ENCODE results near the gene AJAP1.

AJAP1 gene

DNA sequence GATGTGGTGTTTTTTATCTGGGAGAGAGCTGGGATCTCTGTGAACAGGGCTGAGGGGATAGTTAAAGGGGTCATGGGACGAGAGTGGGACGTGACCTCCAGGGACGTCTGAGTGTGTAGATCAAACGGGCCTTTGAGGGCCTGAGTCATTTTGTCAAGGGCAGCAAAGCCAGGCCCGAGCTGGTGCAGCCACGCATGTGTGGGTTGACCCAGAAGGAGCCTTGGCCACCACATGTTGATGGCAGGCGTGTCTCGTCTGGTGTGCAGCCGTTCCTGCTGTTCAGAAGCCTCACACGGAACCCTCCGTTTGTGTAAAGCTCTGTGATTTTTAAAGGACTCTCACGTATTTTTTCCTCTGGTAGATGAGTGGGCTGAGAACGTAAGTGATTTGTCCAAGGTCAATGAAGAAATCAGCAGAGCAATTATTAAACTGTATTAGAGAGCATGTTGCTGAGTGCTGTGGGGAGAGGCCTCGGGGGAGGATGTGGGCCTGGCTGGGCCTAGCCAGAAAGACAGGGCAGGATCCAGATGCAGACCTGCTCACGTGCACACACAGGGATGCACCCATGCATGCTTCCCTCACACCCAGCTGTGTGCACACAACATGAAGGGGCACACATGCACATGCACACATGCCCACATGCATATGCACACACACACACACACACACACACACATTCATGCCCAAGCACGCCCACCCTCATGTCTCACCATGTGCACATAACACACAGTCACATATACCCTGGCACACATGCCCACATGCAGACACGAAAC, 89.8 kb downstream of the AJAP1 start:
- no peak for DNase-seq

DNA sequence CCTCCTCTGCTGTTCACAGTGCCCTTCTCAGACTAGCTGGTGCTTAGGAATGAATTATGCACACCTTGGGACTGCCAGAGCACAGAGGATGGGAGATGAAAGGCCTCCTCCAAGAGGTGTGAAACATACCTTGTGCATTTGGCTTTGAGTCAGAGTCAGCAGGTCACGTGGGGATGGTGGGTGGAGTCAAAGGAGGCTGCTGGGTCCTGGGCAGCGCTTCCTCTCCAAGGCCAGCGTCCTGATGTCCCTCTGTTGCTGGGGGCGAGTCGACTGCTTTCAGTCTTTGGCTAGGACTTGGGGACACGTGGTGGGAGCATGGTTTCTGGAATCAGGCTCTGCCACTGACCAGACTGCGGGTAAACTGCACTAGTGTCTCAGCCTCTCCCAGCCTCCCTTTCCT, 91.2 kb downstream of the AJAP1 start:
- no peak for DNase-seq

DNA sequence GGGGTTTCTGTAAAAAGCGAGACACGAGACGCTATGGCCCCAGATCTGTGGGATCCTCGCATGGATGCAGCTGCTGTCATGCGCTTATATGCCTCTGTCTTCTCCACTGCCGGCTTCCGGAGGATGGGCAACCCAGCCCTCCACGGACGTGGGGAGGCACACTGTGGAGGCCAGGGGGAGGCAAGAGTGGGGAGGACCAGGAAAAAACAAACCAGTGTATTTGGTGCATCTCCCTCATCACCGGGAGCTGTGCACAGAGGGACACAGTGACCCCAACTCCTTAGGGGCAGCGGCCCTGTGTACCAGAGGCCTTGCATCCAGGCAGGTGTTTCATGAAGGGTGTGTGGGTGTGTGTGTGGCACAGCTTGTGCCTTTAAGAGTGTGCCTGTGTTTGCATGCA, 95.0 kb downstream of the AJAP1 start:
- no peak for DNase-seq

DNA sequence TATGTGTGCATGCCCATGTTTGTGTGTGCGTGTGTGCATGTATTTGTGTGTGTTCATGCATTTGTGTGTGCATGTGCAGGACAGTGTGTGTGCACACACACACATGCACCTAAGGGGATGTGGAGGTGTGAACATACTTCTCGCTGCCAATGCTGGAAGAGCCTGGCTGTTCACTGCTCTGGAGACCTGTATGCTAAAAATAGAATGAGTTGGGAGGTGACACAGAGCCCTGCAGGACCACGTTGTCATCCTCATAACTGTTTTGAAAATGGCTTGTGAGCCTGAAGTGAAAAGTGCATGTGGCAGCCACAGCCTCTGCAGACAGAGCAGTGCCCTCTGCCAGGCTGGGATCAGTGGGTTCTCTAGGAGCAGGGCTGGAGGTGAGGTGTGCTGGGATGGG, 95.8 kb downstream of the AJAP1 start:
- DNase-seq, result no peak

DNA sequence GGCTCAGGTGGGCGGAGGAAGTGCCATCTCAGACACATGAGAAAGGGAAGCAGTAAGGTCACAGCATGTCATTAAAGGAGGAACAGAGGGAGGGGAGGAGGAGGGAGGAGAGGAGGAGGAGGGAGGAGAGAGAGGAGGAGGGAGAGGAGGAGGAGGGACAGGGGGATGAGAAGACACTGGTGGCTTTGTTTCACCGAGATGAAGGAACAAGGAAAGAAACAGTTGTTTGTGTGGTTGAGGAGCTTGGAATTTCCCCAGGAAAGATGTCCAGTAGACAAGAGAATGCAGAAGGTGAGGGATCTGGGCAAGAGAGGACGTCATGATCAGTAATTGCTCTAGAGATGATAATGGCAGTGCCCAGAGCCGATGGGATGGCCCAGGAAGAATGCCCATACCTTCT, 97.7 kb downstream of the AJAP1 start:
- no peak for DNase-seq

DNA sequence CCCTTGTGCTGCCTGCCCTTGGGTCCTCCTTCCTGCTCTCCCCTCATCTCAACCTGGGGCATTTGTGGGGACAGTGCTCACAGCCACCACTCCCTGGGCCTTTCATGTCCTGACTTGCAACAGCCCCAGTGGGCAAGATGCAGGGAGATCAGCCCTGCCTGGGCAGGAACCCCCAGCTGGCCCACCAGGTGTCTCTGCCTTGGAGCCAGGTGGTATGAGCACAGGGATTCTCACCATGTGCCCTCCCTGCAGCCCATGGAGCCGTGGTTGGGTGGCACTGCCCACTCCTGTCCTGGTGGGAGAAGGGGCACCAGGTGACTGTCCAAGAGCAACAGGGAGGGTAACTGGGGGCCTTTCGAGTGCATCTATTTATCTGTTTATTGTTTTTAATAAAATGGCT, 100.4 kb downstream of the AJAP1 start:
- no peak for DNase-seq

DNA sequence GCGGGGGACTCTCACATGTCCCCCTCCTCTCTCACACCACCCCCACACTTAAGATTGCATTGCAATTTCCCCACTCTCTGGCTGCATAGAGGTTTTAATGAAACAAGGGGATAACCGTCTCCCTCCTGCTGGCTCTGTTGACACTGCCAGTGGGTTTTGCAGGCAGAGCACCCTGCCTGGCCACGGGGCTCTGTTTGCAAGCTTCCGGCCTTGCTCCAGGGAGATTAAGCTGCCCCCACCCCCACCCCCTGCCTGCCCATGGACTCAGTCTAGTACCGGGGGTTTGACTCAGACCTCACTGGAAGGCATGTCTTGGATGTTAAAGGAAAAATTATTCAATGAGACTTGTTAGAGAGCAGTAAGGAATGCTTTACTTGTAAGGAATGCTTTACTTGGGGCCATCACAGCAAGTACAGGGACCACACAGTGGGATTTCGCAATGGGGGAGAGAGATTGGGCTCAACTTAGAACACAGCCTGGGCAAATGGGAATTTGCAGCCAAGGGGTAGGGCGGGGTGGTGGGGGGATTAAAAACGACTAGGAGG, 101.0 kb downstream of the AJAP1 start:
- no peak for DNase-seq

DNA sequence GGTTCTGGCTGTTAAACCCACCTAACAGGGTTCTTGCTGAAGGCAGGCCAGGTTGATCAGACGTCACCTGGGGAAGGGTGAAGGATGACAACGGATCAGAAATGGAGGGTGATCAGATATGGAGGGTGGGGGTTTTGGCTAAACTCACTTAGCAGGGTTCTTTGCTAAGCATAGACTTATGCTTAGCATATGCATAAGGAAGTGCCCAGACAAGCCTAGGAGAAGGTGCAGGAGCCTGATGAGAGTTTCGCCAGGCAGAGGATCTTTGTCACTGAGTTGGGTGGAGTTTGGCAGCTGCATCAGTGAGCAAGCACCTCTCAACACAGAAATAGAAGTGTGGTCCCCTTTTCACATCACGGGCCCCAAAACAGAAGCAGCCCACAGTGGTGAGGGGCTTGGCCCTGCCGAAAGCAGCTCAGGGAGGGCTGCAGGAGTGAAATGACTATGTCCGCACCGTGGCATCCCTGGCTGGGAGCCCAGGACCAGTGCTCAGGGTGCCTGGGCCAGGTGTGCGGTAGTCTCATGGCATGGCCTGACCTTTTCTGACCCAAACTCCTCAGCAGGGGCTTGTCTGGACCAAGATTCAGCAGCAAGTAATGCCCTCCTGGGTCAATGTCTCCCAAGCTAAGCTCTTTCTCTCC, 101.6 kb downstream of the AJAP1 start:
- no peak for DNase-seq

DNA sequence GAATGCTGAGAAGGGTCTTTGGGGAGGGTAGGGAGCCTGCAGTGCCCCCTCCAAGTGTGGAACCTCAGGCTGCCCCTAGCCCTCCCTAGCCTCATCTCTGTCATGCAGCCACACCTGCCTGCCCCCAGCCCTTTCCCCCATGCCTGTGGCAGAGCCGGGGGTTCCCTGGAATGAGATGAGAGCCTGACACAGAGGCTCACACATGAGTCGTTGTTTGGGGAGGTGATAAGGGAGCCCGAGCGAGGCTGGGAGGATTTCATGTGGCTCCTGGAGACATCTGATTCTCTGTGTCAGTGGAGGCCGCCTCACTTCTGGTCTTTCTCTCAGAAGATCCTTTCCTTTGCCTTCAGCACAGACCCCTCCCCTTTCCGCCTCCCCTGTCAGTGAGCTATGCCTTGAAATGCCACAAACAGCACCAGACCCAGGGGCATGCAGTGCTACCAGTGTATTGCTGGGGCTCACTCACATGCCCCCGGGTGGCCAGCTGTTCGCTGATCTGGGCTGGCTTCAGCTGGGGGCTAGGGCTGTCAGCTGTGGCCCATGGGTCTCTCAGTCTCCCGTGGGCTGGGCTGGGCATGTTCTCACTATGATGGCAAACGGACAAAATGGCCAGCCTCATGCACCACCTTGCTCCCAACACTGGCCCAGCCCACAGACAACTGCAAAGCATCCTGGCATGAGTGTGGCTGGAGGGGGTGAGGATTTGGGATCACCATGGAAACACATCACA, 102.6 kb downstream of the AJAP1 start:
- DNase-seq, result no peak

DNA sequence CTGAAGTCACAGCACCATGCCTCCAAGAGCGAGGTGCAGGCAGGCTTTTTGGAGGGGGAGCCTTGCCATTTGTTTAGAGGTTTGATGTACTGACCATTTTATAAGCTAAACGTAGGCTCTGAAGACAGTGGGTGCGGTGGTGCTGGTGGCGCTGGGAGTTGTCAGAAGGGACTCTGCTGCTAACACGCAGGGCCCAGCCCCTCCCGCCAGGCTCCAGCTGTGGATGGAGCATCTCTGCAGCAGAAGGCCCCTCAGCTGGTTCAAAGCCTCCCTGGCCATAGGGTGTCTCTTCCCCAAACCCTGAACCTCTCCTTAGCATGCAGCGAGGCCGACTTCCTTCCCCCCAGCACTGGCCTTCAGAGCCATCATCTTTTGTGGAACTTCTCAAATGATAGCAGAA, 105.3 kb downstream of the AJAP1 start:
- DNase-seq, result no peak

DNA sequence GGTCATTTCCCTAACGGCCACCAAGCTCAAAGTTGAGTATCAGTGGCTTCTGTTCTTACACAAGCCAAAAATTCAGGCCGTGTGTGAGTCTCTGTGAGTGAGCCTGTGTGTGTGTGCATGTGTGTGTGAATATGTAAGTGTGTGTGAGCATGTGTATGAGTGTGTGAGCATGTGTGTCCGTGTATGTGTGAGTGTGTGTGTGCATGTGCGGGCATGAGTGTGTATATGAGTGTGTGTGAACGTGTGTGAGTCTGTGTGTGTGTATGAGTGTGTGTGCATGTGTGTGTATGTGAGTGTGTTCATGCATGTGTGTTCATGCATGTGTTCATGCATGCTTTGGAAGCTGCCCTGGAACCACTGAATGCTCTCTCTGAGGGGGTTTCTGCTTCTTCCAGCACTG, 105.7 kb downstream of the AJAP1 start:
- no peak for DNase-seq

DNA sequence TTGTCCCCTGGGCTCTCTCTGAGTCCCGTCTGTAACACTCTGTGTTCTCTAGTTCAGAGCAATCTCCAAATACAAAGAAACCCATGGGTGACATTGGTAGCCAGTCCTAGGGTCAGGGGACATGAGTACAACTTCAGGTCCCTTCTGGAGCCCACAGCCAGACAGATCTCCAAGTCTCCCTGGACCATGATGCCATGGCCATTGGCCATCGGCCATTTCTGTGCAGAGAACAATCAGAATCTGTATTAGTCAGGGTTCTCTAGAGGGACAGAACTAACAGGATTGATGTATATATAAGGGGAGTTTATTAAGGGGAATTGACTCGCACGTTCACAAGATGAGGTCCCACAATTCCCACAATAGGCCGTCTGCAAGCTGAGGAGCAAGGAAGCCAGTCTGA, 106.9 kb downstream of the AJAP1 start:
- no peak for DNase-seq

DNA sequence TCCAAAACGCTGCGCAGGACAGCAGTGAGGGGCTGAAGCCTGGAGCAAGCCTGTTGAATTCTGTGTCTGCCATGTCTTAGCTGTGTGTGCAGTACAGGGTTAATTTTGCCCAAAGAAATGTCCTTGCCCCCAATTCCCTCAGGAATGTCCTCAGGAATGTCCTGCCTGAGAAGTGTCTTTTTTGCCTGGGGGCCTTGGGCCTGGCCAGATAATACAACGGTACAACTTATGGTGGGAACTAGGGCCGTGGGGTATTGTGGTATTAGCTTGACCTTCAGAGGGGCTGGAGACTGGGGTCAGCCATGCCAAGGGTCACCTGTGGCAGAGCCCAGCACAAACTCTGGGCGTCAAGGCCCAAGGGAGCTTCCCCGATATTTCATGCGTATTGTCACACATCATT, 107.7 kb downstream of the AJAP1 start:
- DNase-seq, result no peak

DNA sequence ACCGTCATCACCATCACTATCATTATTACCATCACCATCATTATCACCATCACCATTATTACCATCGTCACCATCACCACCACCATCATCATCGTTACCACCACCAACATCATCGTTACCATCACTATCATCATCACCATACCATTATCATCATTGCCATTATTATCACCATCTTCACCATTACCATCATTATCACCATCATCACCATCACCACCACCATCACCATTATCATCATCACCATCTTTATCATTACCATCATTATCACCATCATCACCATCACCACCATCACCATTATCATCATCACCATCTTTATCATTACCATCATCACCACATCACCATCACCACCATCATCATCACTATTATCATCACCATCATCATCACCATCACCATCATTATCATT, 112.9 kb downstream of the AJAP1 start:
- no peak for DNase-seq

DNA sequence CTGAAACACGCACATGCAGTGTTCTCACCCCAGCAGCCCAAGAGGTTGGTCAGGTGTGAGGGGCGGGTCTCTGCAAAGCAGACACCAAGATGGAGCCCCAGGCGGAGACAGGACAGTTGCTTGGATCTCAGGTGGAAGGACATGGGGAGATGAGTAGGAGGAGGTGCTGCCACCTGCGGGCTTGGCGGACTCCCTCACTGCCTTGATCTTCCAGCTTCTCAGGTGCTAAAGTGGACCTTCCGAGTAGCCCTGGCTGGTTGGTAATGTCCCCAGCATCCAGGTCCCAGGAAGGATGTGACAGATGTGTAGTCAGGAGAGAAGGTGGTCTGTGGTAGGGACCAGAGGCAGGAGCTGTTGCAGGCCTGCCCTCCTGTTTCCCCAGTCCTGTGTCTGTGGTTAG, 114.1 kb downstream of the AJAP1 start:
- DNase-seq, result no peak

DNA sequence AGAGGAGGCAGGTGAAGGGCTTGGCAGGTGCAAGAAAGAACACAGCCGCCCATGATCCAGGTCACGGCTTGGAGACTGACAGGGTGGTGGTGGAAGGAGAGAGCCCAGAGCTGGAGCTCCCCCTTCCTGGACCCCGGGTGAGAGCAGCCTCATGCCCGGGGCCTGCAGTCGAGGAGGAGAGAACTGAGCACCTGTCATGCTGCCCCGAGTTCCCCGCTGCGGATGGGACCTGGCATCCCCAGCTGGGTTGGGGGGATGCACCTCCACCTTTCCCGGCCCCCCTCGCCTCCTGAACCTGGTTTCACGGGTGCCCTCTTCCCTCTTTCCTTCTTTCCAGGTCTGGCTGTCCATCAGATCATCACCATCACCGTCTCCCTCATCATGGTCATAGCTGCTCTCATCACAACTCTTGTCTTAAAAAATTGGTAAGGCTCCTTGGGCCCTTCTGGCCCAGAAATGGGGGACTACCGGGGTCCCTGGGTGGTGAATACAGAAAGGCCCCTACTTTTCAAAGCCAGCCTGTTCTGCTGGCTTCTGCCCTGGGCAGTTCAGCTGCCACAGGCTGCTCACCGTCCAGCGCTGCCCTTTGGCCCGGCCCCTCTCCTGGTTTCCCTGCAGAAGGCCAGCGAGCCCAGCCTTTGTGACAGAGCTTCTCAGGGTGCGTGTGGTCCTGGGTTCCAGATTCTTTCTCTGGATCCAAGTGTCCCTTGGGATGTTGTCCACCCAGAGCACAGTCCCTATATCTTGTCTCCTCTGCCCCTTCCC, 115.3 kb downstream of the AJAP1 start:
- no peak for DNase-seq

DNA sequence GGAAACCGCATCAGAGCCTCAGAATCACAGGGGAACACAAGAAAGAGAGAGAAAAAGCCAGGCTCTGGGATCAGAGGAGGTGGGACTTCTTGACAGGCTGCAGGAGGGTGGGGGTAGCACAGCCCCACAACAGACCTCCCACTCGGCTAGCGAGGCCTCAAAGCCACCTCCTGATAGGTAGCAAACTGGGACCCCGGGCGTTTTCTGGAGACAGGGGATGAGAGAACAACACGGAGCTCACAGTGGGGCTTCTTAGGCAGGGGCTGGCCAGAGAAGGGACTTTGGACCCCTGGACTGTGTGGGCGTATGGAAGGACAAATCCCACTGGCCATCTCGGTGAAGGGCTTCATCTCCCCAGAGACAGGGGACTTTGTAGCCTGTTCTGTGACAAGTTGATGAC, 116.3 kb downstream of the AJAP1 start:
- DNase-seq, result no peak

DNA sequence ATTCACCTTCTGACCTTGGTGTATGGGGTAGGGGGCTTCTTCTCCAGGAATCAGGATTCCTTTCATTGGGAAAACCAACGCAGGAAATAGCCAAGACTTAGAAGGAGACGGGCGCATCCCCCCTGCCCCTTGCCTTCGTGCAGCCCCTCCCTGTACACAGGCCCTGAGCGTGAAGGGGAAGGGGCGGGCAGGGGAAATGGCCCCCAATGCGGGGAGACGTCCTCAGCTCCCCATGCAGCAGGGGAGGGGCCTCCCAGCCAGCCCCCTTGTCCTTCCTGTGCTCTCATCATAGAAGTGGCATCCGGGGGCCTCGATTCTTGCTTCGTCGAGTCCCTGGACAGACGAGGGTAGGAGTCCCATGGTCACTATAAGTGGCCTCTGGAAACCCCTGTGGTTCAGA, 116.9 kb downstream of the AJAP1 start:
- no peak for DNase-seq

DNA sequence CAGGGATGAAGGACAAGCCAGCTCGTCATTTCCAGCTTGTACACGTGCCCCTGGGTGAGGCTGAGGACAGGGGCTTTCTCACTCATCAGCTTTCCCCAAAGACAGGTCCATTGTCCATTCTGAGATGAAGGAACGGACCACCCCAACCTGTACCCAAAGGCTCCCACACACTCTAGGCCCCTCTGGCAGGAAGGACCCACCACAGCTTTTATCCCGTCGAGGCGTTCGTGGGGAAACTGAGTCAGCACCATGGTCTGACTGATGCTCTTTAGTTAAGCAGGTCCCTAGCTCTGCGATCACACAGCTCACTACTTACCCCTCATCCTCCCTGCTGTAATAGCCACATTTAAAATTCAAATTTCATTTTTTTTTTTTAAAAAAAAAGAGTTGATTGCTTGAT, 117.3 kb downstream of the AJAP1 start:
- no peak for DNase-seq

DNA sequence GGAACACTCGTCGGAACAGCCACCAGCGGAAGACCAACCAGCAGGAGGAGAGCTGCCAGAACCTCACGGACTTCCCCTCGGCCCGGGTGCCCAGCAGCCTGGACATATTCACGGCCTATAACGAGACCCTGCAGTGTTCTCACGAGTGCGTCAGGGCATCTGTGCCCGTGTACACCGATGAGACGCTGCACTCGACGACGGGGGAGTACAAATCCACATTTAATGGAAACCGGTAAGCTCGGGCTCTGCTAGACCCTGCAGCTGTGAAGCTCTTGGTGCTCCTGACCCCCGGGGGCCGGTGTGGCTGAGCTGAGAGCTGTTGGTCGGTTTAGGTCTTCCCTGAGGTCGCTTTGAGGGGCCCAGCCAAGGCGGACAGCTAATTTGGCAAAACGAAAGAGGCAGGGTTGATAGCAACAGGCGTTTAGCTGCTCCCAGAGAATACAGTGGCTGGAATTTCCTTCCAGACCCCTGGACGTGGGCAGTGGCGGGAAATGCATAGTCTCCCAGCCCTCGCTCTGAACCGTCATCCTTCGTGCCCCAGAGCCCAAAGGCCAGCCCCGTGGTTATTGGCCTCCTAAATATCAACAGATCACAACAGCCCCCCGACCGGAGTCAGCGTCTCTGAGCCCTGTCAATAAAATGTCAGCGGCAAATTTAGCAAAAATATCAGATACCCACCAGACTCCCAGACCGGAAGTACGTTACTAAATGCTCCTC, 118.0 kb downstream of the AJAP1 start:
- DNase-seq, result no peak

DNA sequence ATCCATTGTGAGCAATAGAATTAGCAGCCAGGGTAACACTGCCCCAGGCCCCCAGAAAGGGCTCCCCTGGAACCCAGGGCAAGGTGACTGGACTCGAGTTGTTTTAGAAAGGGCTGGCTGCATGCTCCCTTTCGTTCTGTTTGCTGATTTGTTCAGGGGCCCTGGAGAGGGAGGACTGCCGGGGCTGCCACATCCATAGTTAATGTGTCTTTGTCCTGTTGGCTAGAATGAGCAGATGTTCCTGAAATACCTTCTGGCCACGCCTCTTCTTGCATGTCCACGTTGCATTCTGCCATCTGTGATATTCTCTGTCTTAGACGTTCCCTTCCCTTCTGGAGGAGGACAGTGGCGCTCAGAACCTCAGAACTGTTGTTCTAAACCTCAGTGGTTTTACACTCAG, 118.8 kb downstream of the AJAP1 start:
- DNase-seq, result no peak

DNA sequence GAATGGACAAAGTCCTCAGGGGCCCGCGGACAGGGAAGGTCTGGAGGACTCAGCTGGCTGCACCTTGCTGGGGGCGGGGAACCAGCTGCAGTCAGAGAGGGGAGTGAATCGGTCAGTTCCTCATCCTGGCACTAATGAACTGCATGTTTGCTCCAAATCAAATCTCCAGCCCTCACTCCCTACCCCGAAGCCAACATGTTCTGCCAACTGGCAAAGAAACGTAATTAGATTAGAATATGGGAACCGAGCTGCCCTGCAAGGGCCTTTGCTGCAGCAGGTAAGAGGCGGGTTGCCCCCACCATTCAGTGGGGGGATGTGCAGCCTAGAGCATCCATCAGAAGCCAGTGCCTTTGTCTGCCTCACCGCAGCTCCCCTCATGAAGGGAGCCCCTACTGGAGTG, 121.1 kb downstream of the AJAP1 start:
- DNase-seq, result no peak

DNA sequence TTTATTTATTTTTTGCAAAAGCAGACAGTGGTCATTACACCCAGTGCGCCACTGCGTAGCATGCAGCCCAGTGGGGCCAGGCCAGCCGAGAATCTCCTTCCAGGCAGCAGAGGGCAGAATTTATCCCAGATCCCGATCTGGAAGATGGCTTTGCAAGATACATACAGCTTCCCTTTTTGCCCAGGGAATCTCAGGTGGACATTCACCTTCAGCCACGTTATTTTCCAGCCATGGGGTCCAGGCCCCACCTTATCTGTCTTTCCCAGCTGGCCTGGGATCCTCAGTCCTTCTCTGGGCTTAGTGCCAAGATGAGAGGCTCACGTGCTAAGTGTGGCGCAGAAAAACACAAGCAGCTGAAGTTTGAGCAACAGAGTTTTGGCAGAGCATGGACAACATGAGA, 123.6 kb downstream of the AJAP1 start:
- no peak for DNase-seq

Data from GDM1 (cell line).